Mesodermal cell (in vitro differentiated cells): ENCODE data around the gene KLHDC7B. TPM values are rescaled to one million over a fixed set of nuclear protein-coding genes. Genes with fewer than 3 reads are reported as not detected.

Experiments used
- H3K27ac ChIP-seq: 2 replicates; pipeline ENCODE4 v1.7.0; 2013; ENCODE audit warnings: mild to moderate bottlenecking, low read depth, low read length, moderate library complexity; ENCODE audit not compliant: severe bottlenecking
- H3K36me3 ChIP-seq: 2 replicates; pipeline ENCODE4 v1.7.1; 2013; ENCODE audit warnings: mild to moderate bottlenecking, low read length, moderate library complexity; ENCODE audit not compliant: control insufficient read depth, insufficient read depth
- H3K4me1 ChIP-seq: one replicate; pipeline ENCODE4 v1.7.1; 2013; ENCODE audit warnings: mild to moderate bottlenecking, low read length; ENCODE audit not compliant: insufficient read depth, control insufficient read depth, poor library complexity, severe bottlenecking
- H3K4me3 ChIP-seq: 2 replicates; pipeline ENCODE4 v1.7.0; 2013; ENCODE audit warnings: low read length, control low read depth, mild to moderate bottlenecking; ENCODE audit not compliant: insufficient read depth, poor library complexity, severe bottlenecking; ENCODE audit errors: extremely low read depth
- H3K9me3 ChIP-seq: 2 replicates; pipeline ENCODE4 v1.7.1; 2013; ENCODE audit warnings: mild to moderate bottlenecking, low read length, moderate library complexity; ENCODE audit not compliant: control insufficient read depth
- WGBS, 2 experiments: methylation state at CpG; one replicate each; pipeline ENCODE4 v1.1.5; 2013; ENCODE audit warnings: missing lambda C conversion rate in 2 of 2; ENCODE audit not compliant: insufficient coverage in 2 of 2; 5-methylcytosine and 5-hydroxymethylcytosine counted together
- polyA plus RNA-seq, 2 experiments: library from polyadenylated mRNA; stranded (reverse); fragments of 50-300 nt; gene quantifications; one replicate each; pipeline ENCODE4 v1.2.3, GENCODE V29; 2013

The KLHDC7B gene
- polyA plus RNA-seq (2013, experiment 1 of 2), result not detected
- 0.10 TPM for polyA plus RNA-seq (2013, experiment 2 of 2)

DNA sequence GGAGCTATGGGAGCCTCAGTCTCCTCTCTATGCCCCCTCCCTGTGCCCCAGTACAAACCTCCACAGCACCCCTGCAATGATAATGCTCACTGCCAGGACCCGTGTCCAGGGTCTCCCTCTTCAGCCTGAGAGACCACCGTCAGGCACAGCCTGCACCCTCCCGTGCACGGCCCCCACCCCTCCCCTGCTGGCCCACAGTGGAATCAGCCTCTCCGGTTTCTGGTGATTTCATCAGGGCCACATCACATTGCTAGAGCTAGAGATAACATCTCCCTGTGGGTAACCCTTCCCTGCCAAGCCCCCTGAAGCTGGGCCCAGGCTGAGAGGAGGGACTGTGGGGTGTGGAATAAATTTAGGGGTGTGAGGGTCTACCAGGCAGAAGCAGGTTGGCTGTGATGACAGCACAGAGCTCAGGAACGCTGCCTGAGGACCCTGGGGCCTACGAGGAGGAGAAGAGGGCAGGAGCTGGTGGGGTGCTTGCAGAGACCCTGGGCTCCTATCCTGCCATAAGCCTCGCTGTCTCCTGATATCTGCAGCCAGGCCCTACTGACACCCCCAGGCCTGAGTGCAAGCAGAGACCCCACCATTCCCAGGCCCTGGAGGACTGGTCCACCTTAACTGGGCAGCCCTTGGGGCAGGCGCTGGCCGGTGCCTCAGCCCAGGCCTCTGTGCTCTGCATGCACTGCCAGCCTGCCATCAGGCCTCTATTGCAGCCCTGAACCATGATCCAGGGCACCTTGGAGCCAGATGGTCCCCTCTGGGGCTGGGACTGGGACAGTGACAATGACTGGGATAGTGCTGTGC lies at the start of gene KLHDC7B:
TSS of gene KLHDC7B (plus strand) at position 378 of the 804 bp plus-strand sequence. CDS start at position 723, 345 bp downstream.
- no peaks in the 10 kb centered on the region for H3K9me3 ChIP-seq
- H3K27ac ChIP-seq, result no peak within 1 kb of the TSS
- peaks cover 5% of the 10 kb centered on the region for H3K4me1 ChIP-seq
- no peak within 1 kb of the TSS for H3K4me3 ChIP-seq
- 85 to 94% methylated on average over 7 to 9 of the region's 10 CpGs for WGBS, 2 experiments
- no peaks in the 10 kb centered on the region for H3K36me3 ChIP-seq

GRCh38 chr22:50497093-50497492 lies 48.6 kb upstream of the KLHDC7B start:
- Histone ChIP-seq H3K9me3 (no peaks in the 10 kb centered on the region), H3K36me3 (no peaks in the 10 kb centered on the region), H3K27ac (no peak overlapping the region), H3K4me1 (no peaks in the 10 kb centered on the region), H3K4me3 (no peak overlapping the region)
- WGBS, 2 experiments, result 75 to 87% methylated on average over 3 to 4 of the region's 6 CpGs

GRCh38 chr22:50498322-50498890 lies 47.3 kb upstream of the KLHDC7B start:
- H3K4me3 ChIP-seq, result peak overlapping the region; percentile 1
- no peaks in the 10 kb centered on the region for H3K4me1 ChIP-seq
- H3K36me3 ChIP-seq, result no peaks in the 10 kb centered on the region
- H3K27ac ChIP-seq, result no peak overlapping the region
- 30% methylated on average over 5 to 13 of the region's 13 CpGs for WGBS, 2 experiments
- H3K9me3 ChIP-seq, result no peaks in the 10 kb centered on the region

DNA sequence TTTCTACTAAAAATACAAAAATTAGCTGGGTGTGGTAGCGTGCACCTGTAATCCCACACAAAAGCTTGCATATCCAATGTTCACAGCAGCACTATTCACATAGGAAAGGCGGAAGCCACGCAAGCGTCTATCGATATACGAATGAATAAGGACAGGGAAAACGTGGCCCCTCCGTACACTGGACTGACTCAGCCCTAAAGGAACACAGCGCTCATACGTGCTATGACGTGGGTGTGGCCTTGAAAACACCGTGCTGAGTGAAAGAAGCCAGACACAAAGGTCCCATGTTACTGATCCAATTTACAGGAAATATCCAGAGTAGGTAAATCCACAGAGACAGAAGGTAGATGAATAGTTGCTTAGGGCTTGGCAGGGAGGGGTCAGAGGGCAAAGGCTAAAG lies 45.2 kb upstream of the KLHDC7B start:
- Histone ChIP-seq H3K4me3 (no peak overlapping the region), H3K36me3 (peaks cover 12% of the 10 kb centered on the region), H3K27ac (no peak overlapping the region), H3K9me3 (no peaks in the 10 kb centered on the region), H3K4me1 (no peaks in the 10 kb centered on the region)
- WGBS, 2 experiments, result 91 to 98% methylated on average over 11 to 12 of the region's 12 CpGs

DNA sequence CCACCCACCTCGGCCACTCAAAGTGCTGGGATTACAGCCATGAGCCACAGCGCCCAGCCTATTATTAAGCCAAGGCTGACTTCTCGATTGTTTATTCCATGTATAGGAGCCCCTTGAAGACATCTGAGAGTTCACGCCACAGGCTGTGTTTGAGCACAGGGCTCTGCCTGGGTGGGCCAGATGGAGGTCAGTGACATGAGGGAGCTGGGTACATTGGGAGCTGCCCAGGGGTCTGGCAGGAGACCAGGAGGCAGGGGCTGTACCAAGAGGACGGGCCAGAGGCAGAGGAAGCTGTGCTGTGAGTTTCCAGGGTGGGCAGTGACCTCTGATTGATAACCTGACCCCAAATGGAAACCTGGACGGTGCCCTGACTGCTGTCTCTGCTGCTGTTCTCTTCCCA lies 43.6 kb upstream of the KLHDC7B start:
- Histone ChIP-seq H3K9me3 (no peaks in the 10 kb centered on the region), H3K36me3 (peaks cover 20% of the 10 kb centered on the region), H3K27ac (no peak overlapping the region), H3K4me1 (peaks cover 7% of the 10 kb centered on the region), H3K4me3 (no peak overlapping the region)
- 94 to 98% methylated on average over 6 of the region's 6 CpGs for WGBS, 2 experiments

- 92 to 96% methylated on average over 19 to 23 of the region's 24 CpGs for WGBS, 2 experiments
- peaks cover 20% of the 10 kb centered on the region for H3K36me3 ChIP-seq
- peaks cover 7% of the 10 kb centered on the region for H3K4me1 ChIP-seq
- no peaks in the 10 kb centered on the region for H3K9me3 ChIP-seq
- no peak overlapping the region for H3K27ac ChIP-seq
- H3K4me3 ChIP-seq, result no peak overlapping the region
Observed at GRCh38 chr22:50502628-50503474, 42.8 kb upstream of the KLHDC7B start.

DNA sequence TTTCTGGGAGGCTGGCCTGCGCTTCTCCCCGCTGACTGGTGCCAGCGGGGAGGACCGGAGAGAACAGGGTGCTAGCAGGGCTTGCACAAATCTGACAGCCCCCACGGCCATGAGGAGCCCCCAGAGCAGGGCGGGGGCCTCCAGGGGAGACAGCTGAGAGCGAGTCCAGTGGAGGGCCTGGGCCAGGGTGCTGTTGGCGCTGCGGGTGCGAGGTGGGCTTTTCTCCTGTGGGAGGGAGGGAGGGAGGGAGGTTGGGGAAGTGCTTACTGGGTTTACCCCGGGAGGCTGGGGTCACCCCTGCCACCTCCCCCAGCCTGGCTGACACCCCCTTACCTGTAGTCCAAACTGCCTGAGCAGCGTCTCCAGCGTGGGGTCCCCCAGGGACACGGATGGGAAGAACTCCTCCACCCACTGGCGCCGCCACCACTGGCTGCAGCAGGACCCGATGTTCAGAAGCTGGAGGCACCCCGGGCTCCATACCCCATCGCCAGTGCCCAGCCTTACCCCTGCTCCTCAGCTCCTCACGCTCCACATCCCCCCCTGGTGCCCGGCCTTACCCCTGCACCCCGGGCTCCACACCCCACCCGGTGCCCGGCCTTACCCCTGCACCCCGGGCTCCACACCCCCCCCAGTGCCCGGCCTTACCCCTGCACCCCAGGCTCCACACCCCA lies 42.1 kb upstream of the KLHDC7B start:
- 94 to 98% methylated on average over 7 to 10 of the region's 26 CpGs for WGBS, 2 experiments
- no peaks in the 10 kb centered on the region for H3K9me3 ChIP-seq
- H3K36me3 ChIP-seq, result peaks cover 20% of the 10 kb centered on the region
- peaks cover 7% of the 10 kb centered on the region for H3K4me1 ChIP-seq
- no peak overlapping the region for H3K27ac ChIP-seq
- no peak overlapping the region for H3K4me3 ChIP-seq

DNA sequence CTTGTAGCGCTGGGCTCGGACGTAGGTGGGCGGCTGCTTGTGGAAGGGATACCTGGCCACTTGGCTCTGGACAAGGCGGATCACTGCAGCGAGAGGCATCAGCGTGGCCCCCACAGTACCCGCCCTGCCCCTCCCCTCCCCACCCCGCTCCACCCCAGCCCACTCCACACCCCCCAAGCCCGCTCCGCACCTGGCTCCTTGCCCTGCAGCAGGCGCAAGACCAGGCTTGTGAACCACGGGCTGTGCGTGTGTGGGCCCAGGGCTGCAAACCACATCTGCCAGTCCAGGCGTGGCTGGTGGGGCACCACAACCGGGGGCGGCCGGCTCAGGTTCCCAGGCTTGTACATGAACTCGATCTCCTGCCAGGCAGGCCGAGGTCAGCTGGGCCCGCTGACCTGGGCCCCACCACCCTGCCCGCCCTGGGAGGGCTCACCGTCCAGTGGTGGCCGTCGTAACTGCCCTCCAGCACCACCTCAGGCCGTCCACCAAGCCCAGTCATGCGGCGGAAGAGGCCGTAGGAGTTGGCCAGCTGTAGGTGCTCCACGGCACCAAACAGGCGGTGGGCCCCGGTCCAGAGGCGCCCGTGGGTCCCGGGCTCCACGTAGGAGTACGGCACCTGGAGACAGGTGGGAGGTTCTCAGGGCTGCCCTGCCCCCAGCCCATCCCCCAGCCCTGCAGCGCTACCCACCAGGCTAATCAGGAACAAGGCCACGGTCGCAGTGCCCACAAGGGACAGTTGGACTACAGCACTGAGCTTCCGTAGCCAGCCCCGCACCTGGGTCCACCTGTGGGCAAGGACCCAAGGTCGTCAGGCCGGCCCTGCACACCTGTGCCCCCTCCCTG lies 41.1 kb upstream of the KLHDC7B start:
- no peak overlapping the region for H3K4me3 ChIP-seq
- no peak overlapping the region for H3K27ac ChIP-seq
- H3K36me3 ChIP-seq, result peaks cover 20% of the 10 kb centered on the region
- H3K4me1 ChIP-seq, result peaks cover 13% of the 10 kb centered on the region
- WGBS, 2 experiments, result 95 to 96% methylated on average over 31 to 34 of the region's 44 CpGs
- no peaks in the 10 kb centered on the region for H3K9me3 ChIP-seq

- peaks cover 13% of the 10 kb centered on the region for H3K4me1 ChIP-seq
- 89 to 90% methylated on average over 12 to 13 of the region's 14 CpGs for WGBS, 2 experiments
- H3K4me3 ChIP-seq, result no peak overlapping the region
- no peaks in the 10 kb centered on the region for H3K9me3 ChIP-seq
- no peak overlapping the region for H3K27ac ChIP-seq
- H3K36me3 ChIP-seq, result peaks cover 24% of the 10 kb centered on the region
Observed at GRCh38 chr22:50505276-50505775, 40.4 kb upstream of the KLHDC7B start.
